H9 (cell line): Measurements from ENCODE around the gene ALDH1L1. TPM values are rescaled to one million over a fixed set of nuclear protein-coding genes. Genes with fewer than 3 reads are reported as not detected.

Experiments used
- DNase-seq: peaks from one replicate; pipeline ENCODE4 v3.0.0-alpha.2; 2017
- H2AFZ ChIP-seq: one replicate; pipeline ENCODE4 v1.6.1; 2013; ENCODE audit warnings: mild to moderate bottlenecking, low read length, control low read depth, moderate library complexity
- H2AK5ac ChIP-seq: 2 replicates; pipeline ENCODE4 v1.6.1; 2013; ENCODE audit warnings: low read length, control low read depth, mixed read lengths; ENCODE audit not compliant: insufficient read length
- H2BK120ac ChIP-seq: one replicate; pipeline ENCODE4 v1.6.1; 2013; ENCODE audit warnings: low read depth, mild to moderate bottlenecking, low read length, control low read depth, inconsistent platforms; ENCODE audit not compliant: poor library complexity, severe bottlenecking
- H2BK12ac ChIP-seq: 2 replicates; pipeline ENCODE4 v1.6.1; 2013; ENCODE audit warnings: low read length, control low read depth, mixed read lengths, low read depth; ENCODE audit not compliant: insufficient read length
- H2BK15ac ChIP-seq: 2 replicates; pipeline ENCODE4 v1.6.1; 2013; ENCODE audit warnings: low read depth, low read length, control low read depth
- H2BK20ac ChIP-seq: one replicate; pipeline ENCODE4 v1.6.1; 2013; ENCODE audit warnings: low read depth, mild to moderate bottlenecking, low read length, control low read depth, inconsistent platforms; ENCODE audit not compliant: poor library complexity, severe bottlenecking
- H2BK5ac ChIP-seq: 2 replicates; pipeline ENCODE4 v1.6.1; 2013; ENCODE audit warnings: low read length, control low read depth, mixed read lengths; ENCODE audit not compliant: insufficient read length
- H3K14ac ChIP-seq: 2 replicates; pipeline ENCODE4 v1.6.1; 2013; ENCODE audit warnings: low read length, control low read depth; ENCODE audit not compliant: insufficient read depth
- H3K18ac ChIP-seq: 2 replicates; pipeline ENCODE4 v1.6.1; 2013; ENCODE audit warnings: low read depth, mild to moderate bottlenecking, mixed read lengths, low read length, control low read depth; ENCODE audit not compliant: insufficient read length
- H3K23ac ChIP-seq: 2 replicates; pipeline ENCODE4 v1.6.1; 2013; ENCODE audit warnings: low read length, control low read depth, mixed read lengths, low read depth; ENCODE audit not compliant: insufficient read length
- H3K23me2 ChIP-seq: 2 replicates; pipeline ENCODE4 v1.6.1; 2013; ENCODE audit warnings: low read depth, mild to moderate bottlenecking, mixed read lengths, low read length, control low read depth; ENCODE audit not compliant: insufficient read length, poor library complexity, severe bottlenecking
- H3K27ac ChIP-seq: 2 replicates; pipeline ENCODE4 v1.5.1; 2013; ENCODE audit warnings: low read length, control low read depth, mixed read lengths, low read depth; ENCODE audit not compliant: insufficient read length
- H3K27me3 ChIP-seq: 2 replicates; pipeline ENCODE4 v1.6.1; 2013; ENCODE audit warnings: low read length, control low read depth, inconsistent platforms; ENCODE audit not compliant: insufficient read depth
- H3K4ac ChIP-seq: 2 replicates; pipeline ENCODE4 v1.6.1; 2013; ENCODE audit warnings: low read depth, mild to moderate bottlenecking, control low read depth, inconsistent platforms, low read length, moderate library complexity
- H3K4me1 ChIP-seq: 2 replicates; pipeline ENCODE4 v1.6.1; 2013; ENCODE audit warnings: low read length, control low read depth, inconsistent platforms; ENCODE audit not compliant: insufficient read depth
- H3K4me2 ChIP-seq: 2 replicates; pipeline ENCODE4 v1.6.1; 2013; ENCODE audit warnings: low read length, control low read depth, mixed read lengths; ENCODE audit not compliant: insufficient read length, insufficient read depth
- H3K56ac ChIP-seq: 2 replicates; pipeline ENCODE4 v1.6.1; 2013; ENCODE audit warnings: low read depth, mild to moderate bottlenecking, mixed read lengths, low read length, control low read depth; ENCODE audit not compliant: insufficient read length
- H3K79me1 ChIP-seq: 2 replicates; pipeline ENCODE4 v1.6.1; 2013; ENCODE audit warnings: low read depth, mild to moderate bottlenecking, moderate library complexity, low read length, control low read depth, inconsistent platforms; ENCODE audit not compliant: insufficient read depth, poor library complexity, severe bottlenecking
- H3K79me2 ChIP-seq: 2 replicates; pipeline ENCODE4 v1.6.1; 2013; ENCODE audit warnings: low read length, control low read depth, inconsistent platforms; ENCODE audit not compliant: insufficient read depth
- H3K9ac ChIP-seq: 2 replicates; pipeline ENCODE4 v1.6.1; 2013; ENCODE audit warnings: low read length, control low read depth, mixed read lengths; ENCODE audit not compliant: insufficient read length; ENCODE audit errors: extremely low read depth
- H3K9me3 ChIP-seq: one replicate; pipeline ENCODE4 v1.6.1; 2013; ENCODE audit warnings: low read depth, low read length, inconsistent platforms; ENCODE audit not compliant: control insufficient read depth
- H3T11ph ChIP-seq: one replicate; pipeline ENCODE4 v1.6.1; 2013; ENCODE audit warnings: mild to moderate bottlenecking, low read length, control low read depth, inconsistent platforms
- H4K20me1 ChIP-seq: one replicate; pipeline ENCODE4 v1.6.1; 2013; ENCODE audit not compliant: control insufficient read depth, insufficient read length, insufficient read depth
- H4K5ac ChIP-seq: 2 replicates; pipeline ENCODE4 v1.6.1; 2013; ENCODE audit warnings: low read depth, mild to moderate bottlenecking, mixed read lengths, low read length, control low read depth; ENCODE audit not compliant: insufficient read length
- H4K8ac ChIP-seq: replicated peaks from 2 replicates; pipeline ENCODE4 v1.6.1; 2013; ENCODE audit warnings: low read length, control low read depth, mixed read lengths, low read depth; ENCODE audit not compliant: insufficient read length
- H4K91ac ChIP-seq: 2 replicates; pipeline ENCODE4 v1.6.1; 2013; ENCODE audit warnings: low read depth, mild to moderate bottlenecking, moderate library complexity, mixed read lengths, low read length, control low read depth; ENCODE audit not compliant: insufficient read length
- H3K27ac Mint-ChIP-seq, 3 experiments: 2 replicates in 2 of 3; 3 replicates in 1 of 3; pipeline ENCODE4 v1.8.0; 2020 to 2021; ENCODE audit warnings: mixed read lengths in 3 of 3, mild to moderate bottlenecking in 1 of 3, moderate library complexity in 1 of 3
- H3K27me3 Mint-ChIP-seq: 2 replicates; pipeline ENCODE4 v1.8.0; 2021; ENCODE audit warnings: low read depth, mild to moderate bottlenecking, moderate library complexity, mixed read lengths
- H3K36me3 Mint-ChIP-seq, 3 experiments: 2 replicates in 2 of 3; 3 replicates in 1 of 3; pipeline ENCODE4 v1.8.0; 2020 to 2021; ENCODE audit warnings: low read depth in 3 of 3, mixed read lengths in 3 of 3; ENCODE audit not compliant: insufficient read depth in 1 of 3
- H3K4me1 Mint-ChIP-seq, 2 experiments: 2 replicates each; pipeline ENCODE4 v1.8.0; 2020; ENCODE audit warnings: mixed read lengths in 2 of 2
- H3K4me3 Mint-ChIP-seq, 2 experiments: 2 replicates in 1 of 2; 3 replicates in 1 of 2; pipeline ENCODE4 v1.8.0; 2020 to 2021; ENCODE audit warnings: mild to moderate bottlenecking in 2 of 2, mixed read lengths in 2 of 2, moderate library complexity in 1 of 2
- H3K9me3 Mint-ChIP-seq, 2 experiments: 2 replicates in 1 of 2; 3 replicates in 1 of 2; pipeline ENCODE4 v1.8.0; 2020; ENCODE audit warnings: mild to moderate bottlenecking in 2 of 2, mixed read lengths in 2 of 2, moderate library complexity in 1 of 2
- WGBS: extraction: QIAGEN DNeasy Blood & Tissue Kit; methylation state at CpG from one replicate; pipeline ENCODE4 v1.1.7; 2013; ENCODE audit warnings: missing lambda C conversion rate, low lambda C conversion rate, mixed read lengths; ENCODE audit not compliant: insufficient read length; ENCODE audit errors: extremely low coverage; 5-methylcytosine and 5-hydroxymethylcytosine counted together
- total RNA-seq: library from RNA; stranded (reverse); gene quantifications from 2 replicates; pipeline ENCODE4 v1.2.1, GENCODE V29; 2021
- TF ChIP-seq, protein P1 (sequence below): fragments of 200-600 bp; sonication (generic); conservative IDR thresholded peaks from 3 replicates; pipeline ENCODE4 v1.8.0; 2021; ENCODE audit warnings: antibody characterized with exemption, mild to moderate bottlenecking

ALDH1L1 gene
- total RNA-seq, 1 experiment from 2014 or later: 0.90 TPM

DNA sequence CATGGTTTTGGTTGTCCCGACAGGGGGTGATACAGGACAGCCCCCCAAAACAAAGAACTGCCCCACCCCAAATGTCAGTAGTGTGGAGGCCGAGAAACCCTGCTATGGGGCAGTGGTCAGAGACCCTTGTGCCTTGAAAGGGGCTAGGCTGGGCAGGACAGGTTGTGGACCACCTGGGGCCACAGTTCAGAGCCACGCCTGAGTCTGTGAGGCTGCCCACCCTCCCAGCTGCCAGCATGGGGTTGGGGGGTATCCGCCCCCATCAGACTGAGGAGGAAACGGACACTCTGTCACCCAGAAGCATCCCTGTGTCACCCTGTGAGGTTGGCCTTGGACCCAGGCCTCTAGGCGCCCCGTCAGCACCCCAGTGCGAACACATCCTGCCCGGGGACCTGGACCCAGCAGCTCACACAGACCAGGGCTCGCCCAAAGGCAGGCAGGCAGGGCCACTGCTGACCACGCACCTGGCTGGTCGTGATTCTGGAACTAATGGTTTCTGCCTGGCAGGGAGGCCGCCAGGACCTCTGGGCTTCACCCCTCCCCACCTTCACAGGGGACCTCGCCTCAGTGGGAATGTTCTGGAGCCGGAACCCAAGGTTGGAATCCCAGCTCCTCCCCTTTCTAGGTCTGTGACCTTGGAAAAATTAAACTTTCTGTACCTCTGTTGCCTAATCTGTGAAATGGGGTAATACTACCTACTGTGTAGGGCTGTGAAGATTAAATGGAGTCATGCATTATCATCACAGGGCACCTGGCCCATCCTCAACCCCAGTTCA is 97.8 kb downstream of the ALDH1L1 start:
- H2BK120ac ChIP-seq: no peak overlapping the region
- no peak overlapping the region for H3K27ac ChIP-seq
- H4K8ac ChIP-seq: no peak overlapping the region
- Mint-ChIP-seq H3K27ac (no peak overlapping the region), H3K27me3 (no peaks in the 10 kb centered on the region), H3K36me3 (peaks cover 2 to 34% (median 16%) of the 10 kb centered on the region in 3 experiments; a peak in 6 of 7 replicates), H3K4me1 (peaks cover 9 to 21% of the 10 kb centered on the region in 2 experiments), H3K9me3 (peaks cover 24 to 26% of the 10 kb centered on the region in 2 experiments), H3K4me3 (peak overlapping the region; percentile 71 to 89)
- no peak overlapping the region for H3K56ac ChIP-seq
- H4K20me1 ChIP-seq: no peaks in the 10 kb centered on the region
- H2BK5ac ChIP-seq: no peak overlapping the region
- H2BK15ac ChIP-seq: no peak overlapping the region
- H3K9ac ChIP-seq: no peak overlapping the region
- H2BK12ac ChIP-seq: no peak overlapping the region
- peak overlapping the region; percentile 81 for H3K4me2 ChIP-seq
- no peak overlapping the region for H3K18ac ChIP-seq
- no peak overlapping the region for H3K4ac ChIP-seq
- H3K79me2 ChIP-seq: no peaks in the 10 kb centered on the region
- WGBS: no CpG with 5 or more reads among the region's 15 CpGs
- no peak overlapping the region for H2AFZ ChIP-seq
- H4K5ac ChIP-seq: no peak overlapping the region
- no peaks in the 10 kb centered on the region for H3K4me1 ChIP-seq
- H3T11ph ChIP-seq: no peak overlapping the region
- H3K23me2 ChIP-seq: peaks cover 3% of the 10 kb centered on the region
- TF ChIP-seq, protein P1, sequence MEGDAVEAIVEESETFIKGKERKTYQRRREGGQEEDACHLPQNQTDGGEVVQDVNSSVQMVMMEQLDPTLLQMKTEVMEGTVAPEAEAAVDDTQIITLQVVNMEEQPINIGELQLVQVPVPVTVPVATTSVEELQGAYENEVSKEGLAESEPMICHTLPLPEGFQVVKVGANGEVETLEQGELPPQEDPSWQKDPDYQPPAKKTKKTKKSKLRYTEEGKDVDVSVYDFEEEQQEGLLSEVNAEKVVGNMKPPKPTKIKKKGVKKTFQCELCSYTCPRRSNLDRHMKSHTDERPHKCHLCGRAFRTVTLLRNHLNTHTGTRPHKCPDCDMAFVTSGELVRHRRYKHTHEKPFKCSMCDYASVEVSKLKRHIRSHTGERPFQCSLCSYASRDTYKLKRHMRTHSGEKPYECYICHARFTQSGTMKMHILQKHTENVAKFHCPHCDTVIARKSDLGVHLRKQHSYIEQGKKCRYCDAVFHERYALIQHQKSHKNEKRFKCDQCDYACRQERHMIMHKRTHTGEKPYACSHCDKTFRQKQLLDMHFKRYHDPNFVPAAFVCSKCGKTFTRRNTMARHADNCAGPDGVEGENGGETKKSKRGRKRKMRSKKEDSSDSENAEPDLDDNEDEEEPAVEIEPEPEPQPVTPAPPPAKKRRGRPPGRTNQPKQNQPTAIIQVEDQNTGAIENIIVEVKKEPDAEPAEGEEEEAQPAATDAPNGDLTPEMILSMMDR: no peak
- H4K91ac ChIP-seq: no peak overlapping the region
- H3K79me1 ChIP-seq: peaks cover 3% of the 10 kb centered on the region
- H2AK5ac ChIP-seq: no peak overlapping the region
- no peak overlapping the region for H3K23ac ChIP-seq
- no peaks in the 10 kb centered on the region for H3K9me3 ChIP-seq
- no peaks in the 10 kb centered on the region for H3K27me3 ChIP-seq
- no peak for DNase-seq
- H3K14ac ChIP-seq: no peak overlapping the region
- H2BK20ac ChIP-seq: no peak overlapping the region
